Measurements from ENCODE around the gene MEGF9.

Gene MEGF9

GRCh38 chr9:120619751-120620655 lies 94.3 kb downstream of the MEGF9 start:
- FAIRE-seq, result peak; percentile 98

GRCh38 chr9:120616966-120617935 lies 97.0 kb downstream of the MEGF9 start:
- FAIRE-seq, result no peak

GRCh38 chr9:120612218-120612617 lies 102.1 kb downstream of the MEGF9 start:
- no peak for FAIRE-seq

- FAIRE-seq, result no peak
Measured at GRCh38 chr9:120611690-120612068, 102.6 kb downstream of the MEGF9 start.

GRCh38 chr9:120610975-120611689 lies 103.1 kb downstream of the MEGF9 start:
- no peak for FAIRE-seq

GRCh38 chr9:120609636-120610035 lies 104.6 kb downstream of the MEGF9 start:
- FAIRE-seq, result peak; percentile 21

- no peak for FAIRE-seq
Measured at GRCh38 chr9:120608421-120608820, 105.8 kb downstream of the MEGF9 start.

GRCh38 chr9:120603591-120603990 lies 110.7 kb downstream of the MEGF9 start:
- FAIRE-seq, result no peak

GRCh38 chr9:120603010-120603409 lies 111.3 kb downstream of the MEGF9 start:
- no peak for FAIRE-seq

- FAIRE-seq, result no peak
Measured at GRCh38 chr9:120593955-120594277, 120.4 kb downstream of the MEGF9 start.

GRCh38 chr9:120593250-120593954 lies 120.9 kb downstream of the MEGF9 start:
- no peak for FAIRE-seq

GRCh38 chr9:120592210-120592609 lies 122.1 kb downstream of the MEGF9 start:
- FAIRE-seq, result no peak

- no peak for FAIRE-seq
Measured at GRCh38 chr9:120587328-120587727, 126.9 kb downstream of the MEGF9 start.

- no peak for FAIRE-seq
Measured at GRCh38 chr9:120583958-120584369, 130.3 kb downstream of the MEGF9 start.

- FAIRE-seq, result peak; percentile 90
Measured at GRCh38 chr9:120580051-120580896, 134.0 kb downstream of the MEGF9 start, which contains the start of gene CDK5RAP2. TSS of gene CDK5RAP2 (minus strand) at chr9:120580167. CDS start at chr9:120579978, 189 bp downstream.

- no peak for FAIRE-seq
Measured at GRCh38 chr9:120579139-120580050, 134.9 kb downstream of the MEGF9 start.

GRCh38 chr9:120574473-120574872 lies 139.8 kb downstream of the MEGF9 start:
- FAIRE-seq, result no peak

- no peak for FAIRE-seq
Measured at GRCh38 chr9:120572472-120572871, 141.8 kb downstream of the MEGF9 start.

GRCh38 chr9:120571443-120572257 lies 142.6 kb downstream of the MEGF9 start:
- no peak for FAIRE-seq
